ENCODE results near the gene PRKG1.

DNA sequence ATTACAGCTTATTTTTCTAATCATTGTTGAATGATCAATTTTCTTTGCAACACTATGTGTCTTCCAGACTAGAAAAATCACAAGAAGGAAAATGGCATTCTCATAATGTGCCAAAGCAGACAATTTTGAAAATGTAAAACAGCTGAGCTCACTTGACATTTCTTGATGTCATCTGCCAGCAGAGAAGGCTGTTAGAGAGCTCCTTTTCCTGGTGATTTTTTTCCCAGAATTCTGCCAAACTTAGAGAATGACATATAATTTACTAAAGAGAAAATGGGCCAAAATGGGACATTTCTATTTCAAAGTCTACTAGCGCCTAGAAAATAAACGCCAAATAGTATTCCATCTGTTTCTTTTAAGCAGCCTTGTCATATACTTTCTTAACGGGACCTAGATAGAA lies 714.0 kb downstream of the PRKG1 start:
- TF ChIP-seq, protein P1, sequence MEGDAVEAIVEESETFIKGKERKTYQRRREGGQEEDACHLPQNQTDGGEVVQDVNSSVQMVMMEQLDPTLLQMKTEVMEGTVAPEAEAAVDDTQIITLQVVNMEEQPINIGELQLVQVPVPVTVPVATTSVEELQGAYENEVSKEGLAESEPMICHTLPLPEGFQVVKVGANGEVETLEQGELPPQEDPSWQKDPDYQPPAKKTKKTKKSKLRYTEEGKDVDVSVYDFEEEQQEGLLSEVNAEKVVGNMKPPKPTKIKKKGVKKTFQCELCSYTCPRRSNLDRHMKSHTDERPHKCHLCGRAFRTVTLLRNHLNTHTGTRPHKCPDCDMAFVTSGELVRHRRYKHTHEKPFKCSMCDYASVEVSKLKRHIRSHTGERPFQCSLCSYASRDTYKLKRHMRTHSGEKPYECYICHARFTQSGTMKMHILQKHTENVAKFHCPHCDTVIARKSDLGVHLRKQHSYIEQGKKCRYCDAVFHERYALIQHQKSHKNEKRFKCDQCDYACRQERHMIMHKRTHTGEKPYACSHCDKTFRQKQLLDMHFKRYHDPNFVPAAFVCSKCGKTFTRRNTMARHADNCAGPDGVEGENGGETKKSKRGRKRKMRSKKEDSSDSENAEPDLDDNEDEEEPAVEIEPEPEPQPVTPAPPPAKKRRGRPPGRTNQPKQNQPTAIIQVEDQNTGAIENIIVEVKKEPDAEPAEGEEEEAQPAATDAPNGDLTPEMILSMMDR (IDR thresholded peaks at IDR 0.05; ENCODE audit: insufficient read depth, low read length, poor library complexity, severe bottlenecking) = no peak
- no peak for TF ChIP-seq EZH2phosphoT487 (conservative IDR thresholded peaks at IDR 0.05; ENCODE audit: low read length)
